Gastrocnemius medialis (tissue), 4 donors: ENCODE measurements around the gene SPAG4. TPM values are rescaled to one million over a fixed set of nuclear protein-coding genes. Genes with fewer than 3 reads are reported as not detected.
A peak's percentile ranks its signal among the peaks of the same experiment; 100 is the strongest.

Source experiments
- ATAC-seq, 2 donors: fragments of 150-250 bp; one replicate each; pipeline ENCODE4 v1.9.1; 2016
- DNase-seq, 2 donors: peaks; one replicate each; pipeline ENCODE4 v3.0.0-alpha.2; 2019
- H3K27ac ChIP-seq, 4 donors: fragments of 200-600 bp; sonication (generic); 1 replicate in 1 of 4; 2 replicates in 3 of 4; pipeline ENCODE4 v1.5.1; 2016 to 2018; ENCODE audit warnings: mild to moderate bottlenecking in 2 of 4, moderate library complexity in 1 of 4
- H3K27me3 ChIP-seq, 3 donors: fragments of 200-600 bp; sonication (generic) in 2 of 3; 1 replicate in 1 of 3; 2 replicates in 2 of 3; pipeline versions ENCODE4 v1.5.1 to v1.6.0; 2016 to 2019; ENCODE audit warnings: mild to moderate bottlenecking in 1 of 3, moderate library complexity in 1 of 3
- H3K36me3 ChIP-seq, 2 donors: fragments of 200-600 bp; sonication (generic) in 1 of 2; one replicate each; pipeline ENCODE4 v1.5.1; 2017 to 2018
- H3K4me1 ChIP-seq, 2 donors: fragments of 200-600 bp; sonication (generic) in 1 of 2; one replicate each; pipeline ENCODE4 v1.5.1; 2016 to 2017; ENCODE audit warnings: mild to moderate bottlenecking in 2 of 2
- H3K4me3 ChIP-seq, 4 donors: fragments of 200-600 bp; sonication (generic) in 3 of 4; 1 replicate in 1 of 4; 2 replicates in 3 of 4; pipeline ENCODE4 v1.5.1; 2016 to 2019; ENCODE audit warnings: mild to moderate bottlenecking in 2 of 4
- H3K9me3 ChIP-seq, 3 donors: fragments of 200-600 bp; sonication (generic) in 2 of 3; 1 replicate in 1 of 3; 2 replicates in 2 of 3; pipeline ENCODE4 v1.5.1; 2016 to 2019
- CTCF ChIP-seq, 5 experiments: fragments of 450-650 bp in 3 of 5; fragments of 200-600 bp in 2 of 5; sonication (generic) in 2 of 5; IDR thresholded peaks in 4 of 5; conservative IDR thresholded peaks in 1 of 5; 1 replicate in 4 of 5; 2 replicates in 1 of 5; pipeline ENCODE4 v1.5.1; 2016 to 2019; ENCODE audit warnings: antibody characterized with exemption in 5 of 5, mild to moderate bottlenecking in 3 of 5, moderate library complexity in 3 of 5
- POLR2A ChIP-seq, 2 donors: fragments of 450-650 bp; IDR thresholded peaks; one replicate each; pipeline ENCODE4 v1.6.1; 2017; ENCODE audit warnings: antibody characterized with exemption in 2 of 2, mild to moderate bottlenecking in 2 of 2, moderate library complexity in 2 of 2
- in situ Hi-C, 4 donors: fragments of 200-750 bp; cut with MboI; loops; one replicate each; pipeline versions ENCODE4 v1.15.0 to v1.8.0; 2017; ENCODE audit warnings: low sequenced_read_pairs in 4 of 4
- intact Hi-C: fragments of 100-400 bp; cut with DNase I; formaldehyde crosslinking; loops from one replicate; pipeline ENCODE4 v1.15.1; 2023; ENCODE audit warnings: low total_unique reads
- total RNA-seq, 4 donors: library from RNA; depleted of rRNA; stranded (reverse); fragments of >200 nt; gene quantifications; one replicate each; pipeline versions ENCODE4 v1.1.0 to v1.2.3, GENCODE V29; 2016

SPAG4 gene
- total RNA-seq, 4 donors from 2014 or later: 0.91 to 1.4 TPM; not detected in 2

GRCh38 chr20:35604449-35604747 lies 11.2 kb upstream of the SPAG4 start:
- Histone ChIP-seq H3K4me1 (peaks cover 6 to 10% of the 10 kb centered on the region in 2 donors), H3K27ac (no peak overlapping the region), H3K36me3 (no peaks in the 10 kb centered on the region), H3K9me3 (no peaks in the 10 kb centered on the region), H3K27me3 (peaks cover 4 to 12% (median 11%) of the 10 kb centered on the region in 3 donors), H3K4me3 (no peak overlapping the region)
- TF ChIP-seq CTCF (IDR thresholded peaks at IDR 0.05 in 4 of 5, conservative IDR thresholded peaks at IDR 0.05 in 1 of 5) (peak in 1 of 5 experiments; percentile 10), POLR2A (IDR thresholded peaks at IDR 0.05) (no peak)
- in situ Hi-C loops: no loop called here
- no peak for DNase-seq
- intact Hi-C loops: loop anchor here (5.0 kb wide), 3 partner anchors 58 to 348 kb away; partner anchors contain the start of genes CPNE1, RBM12, RBM39 and SCAND1
- no peak for ATAC-seq

- intact Hi-C loops: no loop called here
- TF ChIP-seq CTCF (IDR thresholded peaks at IDR 0.05 in 4 of 5, conservative IDR thresholded peaks at IDR 0.05 in 1 of 5) (no peak), POLR2A (IDR thresholded peaks at IDR 0.05) (no peak)
- DNase-seq: no peak
Observed at GRCh38 chr20:35606127-35606526, 9.5 kb upstream of the SPAG4 start.

GRCh38 chr20:35607003-35607735 lies 8.5 kb upstream of the SPAG4 start:
- Histone ChIP-seq H3K27me3 (no peaks in the 10 kb centered on the region), H3K9me3 (no peaks in the 10 kb centered on the region), H3K4me1 (no peaks in the 10 kb centered on the region), H3K4me3 (no peak overlapping the region), H3K36me3 (no peaks in the 10 kb centered on the region), H3K27ac (no peak overlapping the region)
- TF ChIP-seq POLR2A (IDR thresholded peaks at IDR 0.05) (no peak), CTCF (IDR thresholded peaks at IDR 0.05 in 4 of 5, conservative IDR thresholded peaks at IDR 0.05 in 1 of 5) (no peak)
- ATAC-seq: no peak
- intact Hi-C loops: no loop called here
- in situ Hi-C loops: no loop called here
- DNase-seq: no peak

More at GRCh38 chr20:35606127-35606526, 9.5 kb upstream of the SPAG4 start:
- ATAC-seq: no peak
- Histone ChIP-seq H3K4me1 (peaks cover under 1 to 3% of the 10 kb centered on the region in 2 donors), H3K4me3 (no peak overlapping the region), H3K27me3 (peaks cover 0 to 2% (median 0%) of the 10 kb centered on the region in 3 donors), H3K9me3 (no peaks in the 10 kb centered on the region), H3K27ac (no peak overlapping the region), H3K36me3 (no peaks in the 10 kb centered on the region)
- in situ Hi-C loops: no loop called here

- H3K27me3 ChIP-seq: no peaks in the 10 kb centered on the region
- no peaks in the 10 kb centered on the region for H3K4me1 ChIP-seq
- intact Hi-C loops: loop anchor here (10.0 kb wide), 1 partner anchor 146 kb away; no protein-coding TSS in a partner anchor
- in situ Hi-C loops: no loop called here
- no peaks in the 10 kb centered on the region for H3K9me3 ChIP-seq
- DNase-seq (no peak), ATAC-seq (no peak)
- no peaks in the 10 kb centered on the region for H3K36me3 ChIP-seq
- H3K4me3 ChIP-seq: no peak overlapping the region
- TF ChIP-seq POLR2A (IDR thresholded peaks at IDR 0.05) (no peak), CTCF (IDR thresholded peaks at IDR 0.05 in 4 of 5, conservative IDR thresholded peaks at IDR 0.05 in 1 of 5) (no peak)
- H3K27ac ChIP-seq: no peak overlapping the region
Observed at GRCh38 chr20:35610833-35611427, 4.7 kb upstream of the SPAG4 start.
